HepG2 (cell line): ENCODE measurements around the gene AP3B1. TPM values are rescaled to one million over a fixed set of nuclear protein-coding genes. Genes with fewer than 3 reads are reported as not detected.
A peak's percentile ranks its signal among the peaks of the same experiment; 100 is the strongest.

Source experiments
- ATAC-seq: fragments of 200-7000 bp; cut with Tn5 transposase; 3 replicates; pipeline ENCODE4 v1.9.1; 2020; ENCODE audit warnings: mild to moderate bottlenecking, moderate library complexity
- BruUV-seq: library from RNA; stranded (reverse); fragments of 400-500 nt; replicated peaks from 2 replicates; lab custom pipeline; 2021; lab: Mats Ljungman, UMichigan
- CTCF ChIA-PET: fragments of 300-600 bp; formaldehyde crosslinking; extraction: SDS; loops from one replicate; lab custom pipeline; 2021; ENCODE audit warnings: low total read pairs, inconsistent platforms, low intra/inter-chr PET ratio; lab: Yijun Ruan, JAX
- POLR2A ChIA-PET: fragments of 350-600 bp; sonication (Branson Sonifier 250); formaldehyde crosslinking; loops from one replicate; lab custom pipeline; 2020; ENCODE audit warnings: antibody characterized with exemption, inconsistent platforms; lab: Yijun Ruan, JAX
- DNase-seq: peaks from one replicate; pipeline ENCODE4 v3.0.0-alpha.2; 2015; ENCODE audit warnings: low spot score
- FAIRE-seq: peaks from 3 replicates; lab custom pipeline; 2011; peaks lifted over from hg19 to GRCh38; lab: Jason Lieb, UNC
- H2AFZ ChIP-seq: one replicate; pipeline ENCODE4 v1.6.1; 2011; ENCODE audit warnings: low read length, inconsistent platforms
- H3K27ac ChIP-seq: fragments of 300-600 bp; 3 replicates; pipeline ENCODE4 v1.8.0; 2011; ENCODE audit warnings: mixed run types, mild to moderate bottlenecking, mixed read lengths, low read length, inconsistent platforms; ENCODE audit not compliant: insufficient read depth; ENCODE audit errors: extremely low read length
- H3K27me3 ChIP-seq, 2 experiments: fragments of 200-600 bp in 1 of 2; 2 replicates in 1 of 2; 3 replicates in 1 of 2; pipeline versions ENCODE4 v1.6.0 to v1.8.0; 2011; ENCODE audit warnings: low read length in 2 of 2, mild to moderate bottlenecking in 2 of 2, moderate library complexity in 2 of 2, inconsistent platforms in 1 of 2; ENCODE audit not compliant: insufficient read depth in 2 of 2, control insufficient read depth in 1 of 2
- H3K36me3 ChIP-seq, 2 experiments: fragments of 200-600 bp in 1 of 2; replicated peaks in 1 of 2; 2 replicates in 1 of 2; 3 replicates in 1 of 2; pipeline versions ENCODE4 v1.5.1 to v1.8.0; 2011; ENCODE audit warnings: low read length in 2 of 2, inconsistent platforms in 1 of 2; ENCODE audit not compliant: insufficient read depth in 2 of 2, control insufficient read depth in 1 of 2
- H3K4me1 ChIP-seq: 2 replicates; pipeline ENCODE4 v1.5.1; 2012; ENCODE audit warnings: low read length, inconsistent platforms; ENCODE audit not compliant: insufficient read depth
- H3K4me2 ChIP-seq: 2 replicates; pipeline ENCODE4 v1.6.0; 2011; ENCODE audit warnings: low read depth, low read length, inconsistent platforms
- H3K4me3 ChIP-seq, 3 experiments: fragments of 200-600 bp in 1 of 3; sonication (generic), shearing (Covaris generic) in 1 of 3; replicated peaks in 1 of 3; 2 replicates each; pipeline ENCODE4 v1.5.1; 2011 to 2016; ENCODE audit warnings: low read length in 3 of 3, inconsistent platforms in 2 of 3, low read depth in 2 of 3, mild to moderate bottlenecking in 2 of 3, control low read depth in 1 of 3, mixed read lengths in 1 of 3; ENCODE audit not compliant: insufficient read depth in 1 of 3
- H3K79me2 ChIP-seq: one replicate; pipeline ENCODE4 v1.6.1; 2011; ENCODE audit warnings: low read length, inconsistent platforms; ENCODE audit not compliant: insufficient read depth
- H3K9ac ChIP-seq: 2 replicates; pipeline ENCODE4 v1.6.0; 2011; ENCODE audit warnings: mild to moderate bottlenecking, low read depth, low read length, inconsistent platforms; ENCODE audit not compliant: insufficient read depth
- H3K9me3 ChIP-seq: 2 replicates; pipeline ENCODE4 v1.5.1; 2012; ENCODE audit warnings: mild to moderate bottlenecking, low read length
- H4K20me1 ChIP-seq: 2 replicates; pipeline ENCODE4 v1.6.0; 2011; ENCODE audit warnings: inconsistent platforms, mild to moderate bottlenecking, low read length, moderate library complexity; ENCODE audit not compliant: insufficient read depth
- AGO1 ChIP-seq: fragments of 200-400 bp; formaldehyde crosslinking; IDR thresholded peaks from 2 replicates; pipeline ENCODE4 v1.6.1; 2017; ENCODE audit warnings: mild to moderate bottlenecking, low read depth, low read length, moderate library complexity; ENCODE audit not compliant: poor library complexity, severe bottlenecking
- ATAD3A ChIP-seq: sonication (generic); formaldehyde crosslinking; IDR thresholded peaks from 2 replicates; pipeline ENCODE4 v1.4.0; 2020; ENCODE audit warnings: missing genetic modification reagents
- FOXP1 ChIP-seq, 2 experiments: fragments of 450-650 bp in 1 of 2; IDR thresholded peaks; 2 replicates each; pipeline ENCODE4 v1.6.1; 2017 to 2018; ENCODE audit warnings: antibody characterized with exemption in 1 of 2
- GATAD2A ChIP-seq: IDR thresholded peaks from 2 replicates; pipeline ENCODE4 v1.6.1; 2016
- GFI1 ChIP-seq: sonication (generic); formaldehyde crosslinking; IDR thresholded peaks from 2 replicates; pipeline ENCODE4 v1.5.0; 2020; ENCODE audit warnings: missing genetic modification reagents, mild to moderate bottlenecking, borderline replicate concordance
- MAFF ChIP-seq: IDR thresholded peaks from 2 replicates; pipeline ENCODE4 v1.6.1; 2011; ENCODE audit warnings: low read depth, low read length, improper control_type of control experiment
- MAFK ChIP-seq, 2 experiments: IDR thresholded peaks in 1 of 2; conservative IDR thresholded peaks in 1 of 2; 2 replicates each; pipeline ENCODE4 v1.6.1; 2011; ENCODE audit warnings: improper control_type of control experiment in 2 of 2, low read length in 2 of 2
- MLX ChIP-seq: IDR thresholded peaks from 2 replicates; pipeline ENCODE4 v1.6.1; 2016
- NFRKB ChIP-seq: fragments of 450-650 bp; IDR thresholded peaks from 2 replicates; pipeline ENCODE4 v1.6.1; 2017
- PBX3 ChIP-seq: sonication (generic); formaldehyde crosslinking; IDR thresholded peaks from 2 replicates; pipeline ENCODE4 v1.8.1; 2023; ENCODE audit warnings: missing genetic modification reagents, inconsistent platforms, borderline replicate concordance
- SIX1 ChIP-seq: sonication (generic); formaldehyde crosslinking; IDR thresholded peaks from 2 replicates; pipeline ENCODE4 v1.4.0; 2020; ENCODE audit warnings: missing genetic modification reagents, borderline replicate concordance
- SRSF9 ChIP-seq: fragments of 200-400 bp; formaldehyde crosslinking; IDR thresholded peaks from 2 replicates; pipeline ENCODE4 v1.6.1; 2018; ENCODE audit warnings: borderline replicate concordance, mild to moderate bottlenecking, low read depth, low read length; ENCODE audit not compliant: insufficient read depth, poor library complexity, severe bottlenecking
- TERF1 ChIP-seq: sonication (generic); formaldehyde crosslinking; IDR thresholded peaks from 2 replicates; pipeline ENCODE4 v1.8.0; 2022; ENCODE audit warnings: mild to moderate bottlenecking, missing genetic modification reagents, moderate library complexity
- THRA ChIP-seq: sonication (generic); formaldehyde crosslinking; IDR thresholded peaks from 2 replicates; pipeline ENCODE4 v1.4.0; 2020; ENCODE audit warnings: missing genetic modification reagents, borderline replicate concordance
- TSC22D2 ChIP-seq: sonication (generic); formaldehyde crosslinking; IDR thresholded peaks from 2 replicates; pipeline ENCODE4 v1.5.1; 2020; ENCODE audit warnings: missing genetic modification reagents, mild to moderate bottlenecking, borderline replicate concordance
- ZNF264 ChIP-seq: sonication (generic); formaldehyde crosslinking; IDR thresholded peaks from 2 replicates; pipeline ENCODE4 v1.4.0; 2020; ENCODE audit warnings: missing genetic modification reagents
- ZNF326 ChIP-seq: sonication (generic); formaldehyde crosslinking; IDR thresholded peaks from 2 replicates; pipeline ENCODE4 v1.4.0; 2020; ENCODE audit warnings: missing genetic modification reagents, borderline replicate concordance
- ZNF577 ChIP-seq: sonication (generic); formaldehyde crosslinking; IDR thresholded peaks from 2 replicates; pipeline ENCODE4 v1.4.0; 2020; ENCODE audit warnings: mild to moderate bottlenecking, low read depth, missing genetic modification reagents, borderline replicate concordance
- ZNF772 ChIP-seq: sonication (generic); formaldehyde crosslinking; IDR thresholded peaks from 2 replicates; pipeline ENCODE4 v1.5.0; 2020; ENCODE audit warnings: mild to moderate bottlenecking, missing genetic modification reagents
- WGBS: methylation state at CpG from one replicate; pipeline ENCODE4 v1.1.6; 2017; ENCODE audit warnings: low lambda C conversion rate; 5-methylcytosine and 5-hydroxymethylcytosine counted together
- in situ Hi-C: cut with HindIII; loops from 2 replicates; pipeline ENCODE4 v1.10.0; 2017; ENCODE audit warnings: low pct_unique_long_range_greater_than_20kb; ENCODE audit not compliant: extremely low pct_ligation_motif_present
- intact Hi-C: fragments of 100-400 bp; cut with micrococcal nuclease; formaldehyde crosslinking; loops from one replicate; pipeline ENCODE4 v1.10.0; 2022; ENCODE audit not compliant: unreplicated experiment
- polyA plus RNA-seq, 8 experiments: library from polyadenylated mRNA; depleted of rRNA in 3 of 8; stranded (reverse) in 7 of 8; unstranded in 1 of 8; fragments of >200 nt; fragmentation: Illumina TruSeq in 4 of 8; extraction: Trizol in 4 of 8; gene quantifications; 2 replicates each; pipeline versions ENCODE4 v1.2.1 to v1.2.3, GENCODE V29; 2011 to 2016; ENCODE audit warnings: low read depth in 4 of 8, missing spikeins in 1 of 8, mixed read lengths in 1 of 8; ENCODE audit not compliant: insufficient read depth in 1 of 8
- total RNA-seq, 5 experiments: library from RNA; depleted of rRNA; stranded (reverse); fragments of >200 nt; fragmentation: Illumina TruSeq; extraction: Trizol; gene quantifications; 2 replicates each; pipeline ENCODE4 v1.2.3, GENCODE V29; 2016; ENCODE audit warnings: low read depth in 1 of 5

Gene AP3B1
- total and polyA plus RNA-seq, 2 of the 13 experiments (the other 11 are each of a cell fraction or from before 2014, with no cell fraction given): 37.7 to 51.2 TPM

GRCh38 chr5:78025540-78025939 lies 269.0 kb downstream of the AP3B1 start (continued):
- TF ChIP-seq TERF1 (CRISPR knock-in tag) (no peak), TSC22D2 (CRISPR knock-in tag) (no peak), GFI1 (CRISPR knock-in tag) (no peak), AGO1 (no peak), SRSF9 (no peak), ATAD3A (CRISPR knock-in tag) (no peak), MLX (CRISPR knock-in tag) (no peak)

- no peak for ATAC-seq
- TF ChIP-seq ZNF264 (CRISPR knock-in tag) (no peak), THRA (CRISPR knock-in tag) (no peak), PBX3 (CRISPR knock-in tag) (no peak), GATAD2A (CRISPR knock-in tag) (no peak), ZNF326 (CRISPR knock-in tag) (no peak), ZNF772 (CRISPR knock-in tag) (no peak), NFRKB (no peak), ZNF577 (CRISPR knock-in tag) (no peak), MAFK (conservative IDR thresholded peaks at IDR 0.05 in 1 of 2, IDR thresholded peaks at IDR 0.05 in 1 of 2; ENCODE audit: low read length in 2 of 2) (peak; percentile 95 to 97), MAFF (peak; percentile 97), FOXP1 (IDR thresholded peaks at IDR 0.05) (no peak), FOXP1 (CRISPR knock-in tag; IDR thresholded peaks at IDR 0.05) (no peak), SIX1 (CRISPR knock-in tag) (no peak)
- FAIRE-seq: no peak
- 98% methylated on average over 5 of the region's 5 CpGs for whole genome bisulfite sequencing
- H3K9ac ChIP-seq: no peak overlapping the region
- no peaks in the 10 kb centered on the region for H3K27me3 ChIP-seq
- no peaks in the 10 kb centered on the region for H3K4me1 ChIP-seq
- CTCF ChIA-PET: no interaction called here
- POLR2A ChIA-PET: no interaction called here
- H3K4me3 ChIP-seq: no peak overlapping the region
- BruUV-seq: no TSS peak
- no peak overlapping the region for H2AFZ ChIP-seq
- no peaks in the 10 kb centered on the region for H3K79me2 ChIP-seq
- no peaks in the 10 kb centered on the region for H4K20me1 ChIP-seq
- no peaks in the 10 kb centered on the region for H3K9me3 ChIP-seq
- H3K27ac ChIP-seq: no peak overlapping the region
- in situ Hi-C loops (no loop called here), intact Hi-C loops (no loop called here)
- no peaks in the 10 kb centered on the region for H3K36me3 ChIP-seq
- no peak overlapping the region for H3K4me2 ChIP-seq
- DNase-seq: no peak
These were observed 274.8 kb downstream of the AP3B1 start for GRCh38 chr5:78019744-78020143.
